NCI-H187 (cell line): ENCODE results near the gene AFG1L.
"Not testable (repeated sequence)": the region's sequence is repeated elsewhere in the genome, so short reads cannot be mapped to it uniquely, and the experiment has no call there.

Source experiments
- DNase-seq, 2 experiments: peaks; one replicate each; lab custom pipeline; 2025; lab: John Stamatoyannopoulos, UW

AFG1L gene

GRCh38 chr6:108294727-108295625 lies at the start of gene AFG1L:
Gene AFG1L (plus strand): TSS chr6:108295054. CDS start chr6:108295080, 26 bp downstream.
- DNase-seq, result peak; percentile 75 to 90

GRCh38 chr6:108245095-108245494 lies 49.8 kb upstream of the AFG1L start:
- DNase-seq, result not testable (repeated sequence)

- no peak for DNase-seq
Measured at GRCh38 chr6:108247965-108248536, 46.8 kb upstream of the AFG1L start.

GRCh38 chr6:108250240-108250866 lies 44.5 kb upstream of the AFG1L start:
- no peak for DNase-seq

GRCh38 chr6:108251252-108251651 lies 43.6 kb upstream of the AFG1L start:
- no peak for DNase-seq

- DNase-seq, result no peak
Measured at GRCh38 chr6:108252055-108252454, 42.8 kb upstream of the AFG1L start.

GRCh38 chr6:108253241-108253640 lies 41.6 kb upstream of the AFG1L start:
- DNase-seq, result no peak

- no peak for DNase-seq
Measured at GRCh38 chr6:108254433-108255410, 40.1 kb upstream of the AFG1L start.

- no peak for DNase-seq
Measured at GRCh38 chr6:108260126-108260808, 34.6 kb upstream of the AFG1L start.

- DNase-seq, result peak; percentile 84 to 88
Measured at GRCh38 chr6:108260809-108261569, 33.9 kb upstream of the AFG1L start, which contains the start of gene SNX3. Gene SNX3 (minus strand): TSS chr6:108261040. CDS start chr6:108260921, 119 bp downstream.

- no peak for DNase-seq
Measured at GRCh38 chr6:108263371-108263770, 31.5 kb upstream of the AFG1L start.

GRCh38 chr6:108268845-108269244 lies 26.0 kb upstream of the AFG1L start:
- no peak for DNase-seq

GRCh38 chr6:108269955-108270354 lies 24.9 kb upstream of the AFG1L start:
- not testable (repeated sequence) for DNase-seq

GRCh38 chr6:108274546-108274945 lies 20.3 kb upstream of the AFG1L start:
- DNase-seq, result no peak

GRCh38 chr6:108275976-108276375 lies 18.9 kb upstream of the AFG1L start:
- DNase-seq, result no peak

- DNase-seq, result no peak
Measured at GRCh38 chr6:108277295-108277694, 17.6 kb upstream of the AFG1L start.

- no peak for DNase-seq
Measured at GRCh38 chr6:108277831-108278230, 17.0 kb upstream of the AFG1L start.

GRCh38 chr6:108285381-108285780 lies 9.5 kb upstream of the AFG1L start:
- DNase-seq, result no peak

GRCh38 chr6:108286366-108286765 lies 8.5 kb upstream of the AFG1L start:
- DNase-seq, result no peak

GRCh38 chr6:108287373-108287772 lies 7.5 kb upstream of the AFG1L start:
- DNase-seq, result no peak
